A673 (cell line): Measurements from ENCODE around the gene PJVK.

ENCODE experiments used
- CTCF ChIP-seq: fragments of 300-800, 200-600 bp; sonication (generic); conservative IDR thresholded peaks from 2 replicates; pipeline ENCODE4 v1.5.1; 2017; ENCODE audit warnings: low read depth, mild to moderate bottlenecking, antibody characterized with exemption, low read length, moderate library complexity, mixed read lengths
- EZH2 ChIP-seq: fragments of 200-600 bp; sonication (generic); IDR thresholded peaks from 2 replicates; pipeline ENCODE4 v1.6.1; 2017; ENCODE audit warnings: borderline replicate concordance, low read depth, mild to moderate bottlenecking, mixed read lengths, antibody characterized with exemption, low read length; ENCODE audit not compliant: poor library complexity, severe bottlenecking

DNA sequence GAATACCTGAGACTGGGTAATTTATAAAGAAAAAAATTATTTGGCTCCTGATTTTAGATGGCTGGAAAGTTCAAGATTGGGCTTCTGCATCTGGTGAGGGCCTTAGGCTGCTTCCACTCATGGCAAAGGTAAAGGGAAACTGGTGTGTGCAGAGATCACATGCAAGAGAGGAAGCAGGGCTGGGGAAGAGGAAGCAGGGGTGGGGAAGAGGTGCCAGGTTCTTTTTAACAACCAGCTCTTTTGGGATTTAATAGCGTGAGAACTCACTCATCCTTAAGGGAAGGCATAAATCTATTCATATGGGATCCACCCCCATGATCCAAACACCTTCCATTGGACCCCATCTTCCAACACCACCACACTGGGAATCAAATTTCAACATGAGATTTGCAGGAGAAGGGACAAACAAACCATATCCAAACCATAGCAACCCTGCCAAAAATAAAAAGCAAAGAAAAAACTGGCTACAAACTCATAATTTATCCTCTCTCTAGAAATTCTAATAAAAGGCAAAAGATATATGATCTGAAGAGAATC is 30.6 kb upstream of the PJVK start:
- TF ChIP-seq CTCF, result no peak
- TF ChIP-seq EZH2, result no peak
